RWPE1 (cell line): ENCODE results near the gene ETV6.

Experiments used
- CTCF ChIA-PET: fragments of 350-600 bp; sonication (Branson Sonifier 250); formaldehyde crosslinking; extraction: SDS; loops from one replicate; lab custom pipeline; 2021; lab: Yijun Ruan, JAX
- POLR2A ChIA-PET: fragments of 400-600 bp; formaldehyde crosslinking; extraction: SDS; loops from one replicate; lab custom pipeline; 2020; ENCODE audit warnings: antibody characterized with exemption; ENCODE audit not compliant: low non-redundant PET; lab: Yijun Ruan, JAX
- DNase-seq: peaks from one replicate; pipeline ENCODE4 v3.0.0; 2012; ENCODE audit warnings: low spot score
- H3K27ac ChIP-seq: fragments of 450-650 bp; 2 replicates; pipeline ENCODE4 v1.5.1; 2017
- TF ChIP-seq, protein P1 (sequence below): fragments of 450-650 bp; conservative IDR thresholded peaks from 2 replicates; pipeline ENCODE4 v1.5.1; 2017; ENCODE audit warnings: low read depth, mild to moderate bottlenecking

Gene ETV6

GRCh38 chr12:11745113-11745512 lies 95.6 kb downstream of the ETV6 start:
- no peak overlapping the region for H3K27ac ChIP-seq
- DNase-seq: no peak
- CTCF ChIA-PET: no interaction called here
- TF ChIP-seq, protein P1, sequence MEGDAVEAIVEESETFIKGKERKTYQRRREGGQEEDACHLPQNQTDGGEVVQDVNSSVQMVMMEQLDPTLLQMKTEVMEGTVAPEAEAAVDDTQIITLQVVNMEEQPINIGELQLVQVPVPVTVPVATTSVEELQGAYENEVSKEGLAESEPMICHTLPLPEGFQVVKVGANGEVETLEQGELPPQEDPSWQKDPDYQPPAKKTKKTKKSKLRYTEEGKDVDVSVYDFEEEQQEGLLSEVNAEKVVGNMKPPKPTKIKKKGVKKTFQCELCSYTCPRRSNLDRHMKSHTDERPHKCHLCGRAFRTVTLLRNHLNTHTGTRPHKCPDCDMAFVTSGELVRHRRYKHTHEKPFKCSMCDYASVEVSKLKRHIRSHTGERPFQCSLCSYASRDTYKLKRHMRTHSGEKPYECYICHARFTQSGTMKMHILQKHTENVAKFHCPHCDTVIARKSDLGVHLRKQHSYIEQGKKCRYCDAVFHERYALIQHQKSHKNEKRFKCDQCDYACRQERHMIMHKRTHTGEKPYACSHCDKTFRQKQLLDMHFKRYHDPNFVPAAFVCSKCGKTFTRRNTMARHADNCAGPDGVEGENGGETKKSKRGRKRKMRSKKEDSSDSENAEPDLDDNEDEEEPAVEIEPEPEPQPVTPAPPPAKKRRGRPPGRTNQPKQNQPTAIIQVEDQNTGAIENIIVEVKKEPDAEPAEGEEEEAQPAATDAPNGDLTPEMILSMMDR: no peak
- POLR2A ChIA-PET: no interaction called here

- peak; percentile 78 for DNase-seq
Observed at GRCh38 chr12:11746024-11746771, 96.7 kb downstream of the ETV6 start.

GRCh38 chr12:11746940-11747716 lies 97.7 kb downstream of the ETV6 start:
- TF ChIP-seq, protein P1: no peak
- ChIA-PET POLR2A (no interaction called here), CTCF (no interaction called here)
- DNase-seq: no peak
- H3K27ac ChIP-seq: no peak overlapping the region

More at GRCh38 chr12:11746024-11746771, 96.7 kb downstream of the ETV6 start:
- TF ChIP-seq, protein P1: no peak
- ChIA-PET CTCF (no interaction called here), POLR2A (interaction anchor here (0.8 kb wide), 1 partner anchor 97 kb away, joined by 3 read pairs; the partner anchor contains the start of gene ETV6)
- no peak overlapping the region for H3K27ac ChIP-seq

DNA sequence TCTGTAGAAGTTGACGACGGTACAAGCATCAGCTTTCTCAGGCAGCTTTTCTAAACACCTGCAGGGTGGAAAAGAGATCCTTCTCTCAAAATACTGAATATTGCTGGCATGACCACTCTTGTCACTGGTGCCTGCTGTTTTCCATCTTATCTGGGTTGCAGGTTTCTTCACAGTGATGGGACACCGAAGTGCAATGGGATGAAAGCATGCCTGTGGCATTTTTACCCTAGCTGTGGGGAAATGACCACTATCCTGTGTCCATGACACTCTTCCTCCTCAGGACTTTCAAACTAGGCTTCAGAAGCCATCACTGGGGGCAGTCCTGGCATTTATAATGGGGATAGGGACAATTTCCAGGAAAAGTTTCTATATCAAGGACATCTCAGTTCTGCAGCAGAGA lies 98.5 kb downstream of the ETV6 start:
- DNase-seq: no peak
- TF ChIP-seq, protein P1: no peak
- ChIA-PET POLR2A (no interaction called here), CTCF (no interaction called here)
- no peak overlapping the region for H3K27ac ChIP-seq

DNA sequence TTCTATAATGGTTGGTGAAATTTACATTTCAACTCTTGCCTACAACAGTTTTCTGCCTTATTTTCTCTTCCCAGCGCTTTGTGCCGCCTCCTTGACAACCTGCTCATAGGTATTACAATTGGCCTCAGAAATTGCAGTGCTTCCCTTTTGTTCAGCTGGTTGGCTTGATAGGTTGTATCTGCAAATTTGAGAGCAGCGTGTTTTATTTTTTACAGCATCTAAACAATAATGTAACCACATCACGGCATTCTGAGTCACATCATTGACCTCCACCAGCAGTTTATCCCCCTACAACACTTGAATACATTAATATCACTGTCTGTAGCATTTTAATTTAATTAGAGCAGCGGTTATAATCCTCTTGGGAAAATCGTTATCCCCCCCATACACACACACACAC lies 99.4 kb downstream of the ETV6 start:
- ChIA-PET POLR2A (no interaction called here), CTCF (interaction anchor here (0.6 kb wide), 1 partner anchor 156 kb away, joined by 3 read pairs; no protein-coding TSS in a partner anchor)
- TF ChIP-seq, protein P1: no peak
- H3K27ac ChIP-seq: no peak overlapping the region
- DNase-seq: no peak

DNA sequence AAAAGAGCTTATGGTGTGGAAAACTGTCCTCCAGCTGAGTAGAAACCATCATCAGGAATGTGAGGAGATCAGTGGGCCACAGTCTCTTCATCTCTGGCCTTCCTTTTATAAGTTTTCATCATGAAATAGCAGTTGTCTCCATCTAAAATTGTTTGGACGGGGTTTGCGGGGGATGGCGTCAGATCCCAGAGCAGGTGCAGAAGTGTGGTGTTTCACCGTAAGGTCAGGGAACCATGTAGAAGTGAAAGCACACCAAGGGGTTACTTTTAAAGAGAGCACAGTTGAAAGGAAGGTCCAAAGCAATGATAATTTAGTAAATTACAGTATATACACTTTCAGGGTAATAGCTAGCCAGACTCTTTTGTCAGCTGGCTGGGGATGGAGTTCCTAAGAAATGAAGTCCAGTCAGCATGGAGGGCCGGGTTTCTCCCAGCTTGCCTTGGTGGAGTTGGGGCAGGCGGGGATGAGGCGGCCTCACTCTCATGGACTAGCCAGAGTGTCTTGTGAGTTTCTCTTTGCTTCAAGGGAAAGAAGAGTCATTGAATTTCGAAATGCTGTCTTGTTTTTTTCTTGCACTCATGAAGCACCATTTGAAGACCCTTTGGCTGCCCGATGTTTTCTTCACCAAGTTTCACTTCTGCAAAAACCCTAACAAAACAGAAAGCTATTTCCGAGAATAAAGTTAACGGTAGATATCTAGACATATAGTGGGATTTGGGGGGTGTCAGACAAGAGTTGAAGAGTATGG lies 100.6 kb downstream of the ETV6 start:
- DNase-seq: no peak
- POLR2A ChIA-PET: no interaction called here

More for the DNA sequence above, 100.6 kb downstream of the ETV6 start:
- CTCF ChIA-PET: no interaction called here
- TF ChIP-seq, protein P1: no peak
- no peak overlapping the region for H3K27ac ChIP-seq
